NB4 (cell line): Measurements from ENCODE around the gene HS3ST4.

Experiments
- MYC ChIP-seq: IDR thresholded peaks from 2 replicates; pipeline ENCODE4 v1.6.1; 2011; ENCODE audit warnings: low read depth, low read length
- POLR2A ChIP-seq: IDR thresholded peaks from 2 replicates; pipeline ENCODE4 v1.6.1; 2011; ENCODE audit warnings: mild to moderate bottlenecking; ENCODE audit not compliant: insufficient read length; ENCODE audit errors: extremely low read depth
- TF ChIP-seq, protein P1 (sequence below): IDR thresholded peaks from 2 replicates; pipeline ENCODE4 v1.6.1; 2011; ENCODE audit warnings: low read depth, low read length
- TF ChIP-seq, protein P2 (sequence below): IDR thresholded peaks from one replicate; pipeline ENCODE4 v1.5.1; 2012; ENCODE audit warnings: low read depth, low read length

DNA sequence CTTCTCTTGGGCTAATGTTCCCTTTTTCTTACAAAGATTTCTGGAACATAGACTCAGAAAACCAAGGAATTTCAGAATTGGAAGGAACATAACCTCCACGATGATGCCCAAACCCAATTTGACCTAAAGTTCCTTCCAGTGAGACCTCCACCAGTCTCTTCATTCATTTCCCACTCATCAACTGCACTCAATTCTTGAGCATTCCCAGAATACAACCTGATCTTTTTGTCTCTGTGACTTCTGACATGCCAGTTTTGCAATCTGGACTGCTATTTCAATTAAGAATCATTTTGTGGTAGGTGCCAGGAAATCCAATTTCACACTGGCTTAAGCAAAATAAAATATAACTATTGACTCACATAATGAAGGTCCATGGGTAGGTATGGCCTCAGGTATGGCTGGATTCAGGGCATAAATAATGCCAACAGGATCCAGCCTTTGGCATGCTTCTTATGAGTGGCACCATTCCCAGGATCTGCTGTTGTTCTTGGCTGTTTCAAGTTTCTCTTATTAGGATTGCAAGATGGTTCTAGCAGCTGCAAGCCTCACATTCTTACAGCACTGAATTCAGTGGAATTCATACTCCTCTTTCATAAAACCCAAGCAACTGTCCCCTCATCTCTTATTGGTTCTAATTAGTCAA lies 184.3 kb downstream of the HS3ST4 start:
- TF ChIP-seq, protein P1, sequence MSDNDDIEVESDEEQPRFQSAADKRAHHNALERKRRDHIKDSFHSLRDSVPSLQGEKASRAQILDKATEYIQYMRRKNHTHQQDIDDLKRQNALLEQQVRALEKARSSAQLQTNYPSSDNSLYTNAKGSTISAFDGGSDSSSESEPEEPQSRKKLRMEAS = no peak
- no peak for TF ChIP-seq POLR2A
- TF ChIP-seq, protein P2, sequence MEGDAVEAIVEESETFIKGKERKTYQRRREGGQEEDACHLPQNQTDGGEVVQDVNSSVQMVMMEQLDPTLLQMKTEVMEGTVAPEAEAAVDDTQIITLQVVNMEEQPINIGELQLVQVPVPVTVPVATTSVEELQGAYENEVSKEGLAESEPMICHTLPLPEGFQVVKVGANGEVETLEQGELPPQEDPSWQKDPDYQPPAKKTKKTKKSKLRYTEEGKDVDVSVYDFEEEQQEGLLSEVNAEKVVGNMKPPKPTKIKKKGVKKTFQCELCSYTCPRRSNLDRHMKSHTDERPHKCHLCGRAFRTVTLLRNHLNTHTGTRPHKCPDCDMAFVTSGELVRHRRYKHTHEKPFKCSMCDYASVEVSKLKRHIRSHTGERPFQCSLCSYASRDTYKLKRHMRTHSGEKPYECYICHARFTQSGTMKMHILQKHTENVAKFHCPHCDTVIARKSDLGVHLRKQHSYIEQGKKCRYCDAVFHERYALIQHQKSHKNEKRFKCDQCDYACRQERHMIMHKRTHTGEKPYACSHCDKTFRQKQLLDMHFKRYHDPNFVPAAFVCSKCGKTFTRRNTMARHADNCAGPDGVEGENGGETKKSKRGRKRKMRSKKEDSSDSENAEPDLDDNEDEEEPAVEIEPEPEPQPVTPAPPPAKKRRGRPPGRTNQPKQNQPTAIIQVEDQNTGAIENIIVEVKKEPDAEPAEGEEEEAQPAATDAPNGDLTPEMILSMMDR = no peak
- no peak for TF ChIP-seq MYC
